Putamen (tissue), 1 donor: Measurements from ENCODE around the gene EWSR1.

Experiments
- DNase-seq: peaks from one replicate; pipeline ENCODE4 v3.0.0-alpha.2; 2016; ENCODE audit warnings: low spot score

EWSR1 gene

GRCh38 chr22:29269731-29270474 is 1.8 kb downstream of the EWSR1 start:
- no peak for DNase-seq

DNA sequence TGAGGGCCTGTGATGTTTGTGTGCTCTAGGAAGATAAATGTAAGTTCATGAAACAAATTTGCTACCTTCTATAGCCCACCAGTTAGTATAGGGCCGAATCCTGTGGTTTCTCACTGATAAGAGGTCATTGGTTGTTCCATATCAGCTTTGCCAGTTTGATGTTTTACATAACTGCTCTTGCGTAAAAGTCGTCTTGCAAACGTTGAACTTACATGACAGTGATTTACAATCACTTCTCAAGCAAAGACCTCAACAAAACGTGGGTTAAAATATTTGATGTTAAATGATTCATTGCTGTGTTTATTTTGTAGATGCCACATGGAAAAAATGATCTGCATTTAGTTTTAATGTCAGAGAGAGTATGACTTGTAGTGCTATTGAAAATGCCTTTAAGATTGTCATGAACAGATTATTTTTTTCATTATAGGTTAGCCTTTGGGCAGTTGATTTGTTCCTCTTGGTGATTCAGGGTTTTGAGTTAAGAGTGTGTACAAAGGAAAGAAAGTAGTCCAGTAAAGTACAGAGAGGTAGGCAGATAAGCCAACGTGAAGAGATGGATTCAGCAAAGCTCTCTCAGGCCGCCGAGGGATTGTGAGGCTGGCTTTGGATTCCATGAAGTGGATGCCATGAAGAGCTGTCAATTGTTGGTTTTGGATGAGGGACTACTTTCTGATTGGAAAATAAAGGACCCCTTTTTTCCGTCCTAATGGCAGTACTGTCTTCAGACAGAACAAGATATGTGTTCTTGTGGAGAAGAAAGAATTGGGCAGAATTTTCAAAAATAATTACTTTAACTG is 2.6 kb downstream of the EWSR1 start:
- no peak for DNase-seq

- no peak for DNase-seq
Measured at GRCh38 chr22:29272624-29273023, 4.6 kb downstream of the EWSR1 start.

DNA sequence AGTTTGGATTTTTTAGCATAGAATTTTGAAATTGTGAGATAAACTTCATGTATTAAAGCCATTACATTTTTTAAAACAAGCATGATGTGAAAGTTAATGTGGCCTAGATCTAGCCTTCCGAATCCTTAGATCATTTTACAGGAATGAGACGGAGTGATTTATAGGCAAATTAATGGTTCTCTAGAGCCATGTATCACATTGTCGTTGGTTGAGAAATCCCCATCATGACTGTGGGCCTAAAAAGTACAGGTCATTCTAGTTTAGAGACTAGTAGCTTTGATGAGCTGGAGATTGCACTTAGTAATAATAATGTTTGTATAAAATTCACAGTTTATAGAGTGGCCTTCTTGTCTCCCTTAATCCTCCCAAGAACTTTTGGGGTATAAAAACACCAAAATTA is 7.1 kb downstream of the EWSR1 start:
- no peak for DNase-seq

DNA sequence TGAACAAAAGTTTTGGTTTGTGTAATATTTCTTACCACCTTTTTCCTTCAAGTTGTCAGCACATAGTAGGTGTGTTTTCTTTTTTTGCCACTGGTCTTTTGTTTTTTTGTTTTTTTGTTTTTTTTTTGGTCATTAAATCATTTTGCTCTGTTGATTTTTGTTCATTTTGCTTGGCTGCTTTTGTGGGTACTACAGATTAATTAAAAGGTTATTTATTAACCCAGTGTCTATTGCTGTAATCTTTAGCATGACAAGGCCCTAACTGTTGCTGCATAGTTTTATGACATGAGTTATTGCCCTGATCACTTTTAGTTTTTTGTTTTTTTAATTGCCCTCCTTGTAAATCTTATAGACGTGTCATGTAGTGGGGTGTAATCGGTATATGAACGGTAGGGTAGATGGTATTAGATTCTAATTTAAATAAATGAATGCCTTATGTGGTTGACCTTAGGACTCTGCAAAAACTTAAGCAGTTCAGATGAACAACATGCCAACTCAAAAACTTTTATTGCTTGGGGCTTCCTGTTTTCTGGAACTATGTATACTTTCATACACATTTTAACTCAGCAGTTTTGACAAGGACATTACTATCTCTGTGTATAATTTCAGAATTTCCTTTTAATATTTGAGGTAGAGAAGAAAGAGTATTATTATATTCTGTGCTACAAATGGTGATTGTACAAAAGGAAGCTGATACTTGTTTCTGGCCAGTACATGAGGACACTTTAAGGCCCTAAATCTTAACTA is 7.9 kb downstream of the EWSR1 start:
- no peak for DNase-seq

DNA sequence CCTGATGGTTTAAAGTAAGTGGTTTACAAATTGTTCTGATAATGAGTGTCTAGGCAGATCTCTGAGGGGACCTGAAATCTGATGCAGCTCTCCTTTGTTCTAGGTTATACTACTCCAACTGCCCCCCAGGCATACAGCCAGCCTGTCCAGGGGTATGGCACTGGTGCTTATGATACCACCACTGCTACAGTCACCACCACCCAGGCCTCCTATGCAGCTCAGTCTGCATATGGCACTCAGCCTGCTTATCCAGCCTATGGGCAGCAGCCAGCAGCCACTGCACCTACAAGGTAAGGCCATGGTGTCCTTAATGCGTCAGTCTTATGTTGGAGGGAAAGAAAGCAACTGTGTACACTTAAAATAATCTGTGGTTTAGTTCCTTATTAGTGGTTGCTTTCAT is 9.9 kb downstream of the EWSR1 start:
- DNase-seq: no peak

GRCh38 chr22:29284196-29284595 is 16.1 kb downstream of the EWSR1 start:
- DNase-seq: no peak

- no peak for DNase-seq
Measured at GRCh38 chr22:29288837-29289236, 20.8 kb downstream of the EWSR1 start.

DNA sequence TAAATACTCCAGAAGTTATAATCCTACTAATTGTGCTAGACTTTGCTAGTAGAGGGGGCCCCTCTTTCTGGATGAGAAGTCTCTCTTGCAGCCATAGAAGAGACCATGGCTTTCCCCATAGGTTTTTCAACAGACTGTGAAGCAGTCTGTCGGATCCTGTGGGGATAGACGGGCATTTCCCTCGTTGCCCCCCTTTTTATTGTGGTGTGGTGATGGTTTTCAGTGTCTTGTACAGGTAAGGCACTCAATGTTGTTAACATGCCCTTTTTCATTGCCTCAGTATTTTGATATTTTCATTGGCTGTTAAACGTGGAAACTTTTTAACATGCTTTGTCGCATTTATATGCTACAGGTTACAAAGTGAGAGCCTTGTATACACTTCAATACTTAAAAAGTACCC is 22.0 kb downstream of the EWSR1 start:
- DNase-seq: no peak

GRCh38 chr22:29291215-29291614 is 23.1 kb downstream of the EWSR1 start:
- no peak for DNase-seq

- DNase-seq: no peak
Measured at GRCh38 chr22:29292379-29292778, 24.3 kb downstream of the EWSR1 start.

GRCh38 chr22:29298641-29299040 is 30.6 kb downstream of the EWSR1 start:
- DNase-seq: no peak

DNA sequence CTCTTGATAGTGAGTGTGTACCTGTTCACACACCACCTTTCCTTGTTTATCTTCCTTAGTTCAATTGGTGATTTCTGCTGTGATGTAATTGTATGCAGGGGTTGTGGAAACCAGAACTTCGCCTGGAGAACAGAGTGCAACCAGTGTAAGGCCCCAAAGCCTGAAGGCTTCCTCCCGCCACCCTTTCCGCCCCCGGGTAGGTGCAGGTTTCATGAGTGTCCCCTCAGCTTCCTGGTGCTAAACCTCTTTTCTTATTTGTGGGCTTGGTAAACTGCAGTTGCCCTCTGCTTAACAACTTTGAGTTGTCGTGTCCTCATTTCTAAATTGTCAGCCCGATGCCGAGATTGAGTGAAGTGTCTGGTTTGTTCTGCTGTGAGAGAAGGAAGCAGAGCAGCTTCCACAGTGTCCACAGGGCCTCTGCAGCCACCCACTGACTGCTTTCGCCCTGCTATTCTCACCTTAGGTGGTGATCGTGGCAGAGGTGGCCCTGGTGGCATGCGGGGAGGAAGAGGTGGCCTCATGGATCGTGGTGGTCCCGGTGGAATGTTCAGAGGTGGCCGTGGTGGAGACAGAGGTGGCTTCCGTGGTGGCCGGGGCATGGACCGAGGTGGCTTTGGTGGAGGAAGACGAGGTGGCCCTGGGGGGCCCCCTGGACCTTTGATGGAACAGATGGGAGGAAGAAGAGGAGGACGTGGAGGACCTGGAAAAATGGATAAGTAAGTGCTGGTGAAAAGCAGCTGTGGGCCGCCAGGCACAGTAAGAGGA is 31.2 kb downstream of the EWSR1 start:
- DNase-seq: no peak

DNA sequence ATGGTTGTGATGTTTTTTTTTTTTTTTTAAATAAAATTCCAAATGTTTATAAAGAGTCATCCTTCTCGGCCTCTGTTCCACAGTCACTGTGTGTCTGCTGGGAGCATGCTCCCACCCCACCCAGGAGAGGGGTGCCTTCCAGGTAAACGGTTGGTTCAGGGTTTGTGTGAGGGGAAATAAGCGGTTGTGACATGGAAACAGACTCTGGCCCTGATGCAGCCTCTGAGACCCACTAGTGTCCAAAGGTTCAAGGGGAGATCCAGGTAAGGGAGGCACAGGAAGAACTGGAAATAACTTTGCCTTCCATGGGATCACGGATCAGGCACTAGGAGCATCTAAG is 32.4 kb downstream of the EWSR1 start:
- no peak for DNase-seq

- no peak for DNase-seq
Measured at GRCh38 chr22:29300807-29301601, 32.9 kb downstream of the EWSR1 start.

DNA sequence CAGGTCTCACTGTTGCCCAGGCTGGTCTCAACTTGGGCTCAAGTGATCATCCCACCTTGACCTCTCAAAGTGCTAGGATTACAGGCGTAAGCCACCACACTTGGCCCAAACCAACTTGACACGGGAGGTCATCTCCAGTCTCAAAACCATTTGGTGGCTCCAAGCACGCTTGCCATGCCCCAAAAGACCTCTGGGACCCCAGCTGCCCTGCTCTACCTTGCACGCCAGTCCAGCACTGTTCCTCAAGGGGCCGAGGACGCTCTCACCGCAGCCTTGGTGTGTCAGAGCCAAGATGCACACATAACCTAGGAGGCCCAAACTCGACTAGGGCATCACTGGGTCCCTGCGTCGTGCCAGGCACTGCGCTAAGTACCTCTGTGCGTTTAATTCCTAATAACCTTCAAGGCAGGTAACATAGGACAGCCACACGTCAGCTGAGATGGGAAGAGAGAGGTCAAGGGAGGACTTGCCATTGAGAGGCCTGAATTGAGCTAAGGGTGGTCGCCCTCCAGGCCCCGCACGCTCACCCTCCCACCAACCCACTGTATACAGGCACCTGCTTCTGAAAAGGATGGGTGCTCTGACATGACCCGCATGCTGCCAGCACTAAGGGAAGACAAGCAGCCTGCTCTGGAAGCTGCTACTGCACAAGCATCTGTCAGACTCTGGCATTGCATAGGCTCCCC is 33.8 kb downstream of the EWSR1 start:
- DNase-seq: no peak

- DNase-seq: no peak
Measured at GRCh38 chr22:29302402-29302680, 34.3 kb downstream of the EWSR1 start.

- DNase-seq: no peak
Measured at GRCh38 chr22:29302681-29303465, 34.8 kb downstream of the EWSR1 start.

- no peak for DNase-seq
Measured at GRCh38 chr22:29305836-29306174, 37.7 kb downstream of the EWSR1 start.

- no peak for DNase-seq
Measured at GRCh38 chr22:29306175-29306834, 38.2 kb downstream of the EWSR1 start, which contains the start of gene GAS2L1. GAS2L1 (plus strand) TSS chr22:29306650; CDS start chr22:29308106, 1,456 bp downstream.
